ENCODE measurements around the gene LRRC74B. TPM values are rescaled to one million over a fixed set of nuclear protein-coding genes. Genes with fewer than 3 reads are reported as not detected.

Gene LRRC74B
- total RNA-seq, 6 experiments from 2014 or later = not detected

GRCh38 chr22:21100149-21101032 lies 54.6 kb downstream of the LRRC74B start:
- Histone ChIP-seq H3K4me1 (peaks cover 0 to 3% (median 0%) of the 10 kb centered on the region in 4 donors), H3K27me3 (no peaks in the 10 kb centered on the region), H3K9me3 (no peaks in the 10 kb centered on the region), H3K27ac (no peak overlapping the region), H3K4me3 (no peak overlapping the region), H3K36me3 (no peaks in the 10 kb centered on the region)
- WGBS (ENCODE audit: insufficient coverage, low coverage, low lambda C conversion rate, missing lambda C conversion rate) = 74% methylated on average over 7 of the region's 7 CpGs
- TF ChIP-seq CTCF (IDR thresholded peaks at IDR 0.05) = no peak
- no peak for TF ChIP-seq POLR2A (IDR thresholded peaks at IDR 0.05)
- DNase-seq (no peak), ATAC-seq (no peak)
- intact Hi-C loops (cut with DNase I) = no loop called here

GRCh38 chr22:21101877-21102638 lies 56.3 kb downstream of the LRRC74B start:
- TF ChIP-seq POLR2A (IDR thresholded peaks at IDR 0.05) (no peak), CTCF (IDR thresholded peaks at IDR 0.05) (no peak)
- 63% methylated on average over 6 of the region's 6 CpGs for WGBS (ENCODE audit: insufficient coverage, low coverage, low lambda C conversion rate, missing lambda C conversion rate)
- intact Hi-C loops (cut with DNase I) = no loop called here
- Histone ChIP-seq H3K27me3 (no peaks in the 10 kb centered on the region), H3K9me3 (no peaks in the 10 kb centered on the region), H3K4me3 (no peak overlapping the region), H3K36me3 (no peaks in the 10 kb centered on the region), H3K27ac (no peak overlapping the region), H3K4me1 (peaks cover 0 to 3% (median 0%) of the 10 kb centered on the region in 4 donors)
- no peak for DNase-seq
- no peak for ATAC-seq

GRCh38 chr22:21102659-21103267 lies 57.0 kb downstream of the LRRC74B start:
- DNase-seq (peak; percentile 73 to 74 (median 74)), ATAC-seq (peak; percentile 97 to 100 (median 99))
- no peak overlapping the region for H3K4me3 ChIP-seq
- no peaks in the 10 kb centered on the region for H3K27me3 ChIP-seq
- H3K27ac ChIP-seq = no peak overlapping the region
- TF ChIP-seq CTCF (IDR thresholded peaks at IDR 0.05) = peak; percentile 60 to 88 (median 80)
- no peak for TF ChIP-seq POLR2A (IDR thresholded peaks at IDR 0.05)
- H3K36me3 ChIP-seq = no peaks in the 10 kb centered on the region
- WGBS (ENCODE audit: insufficient coverage, low coverage, low lambda C conversion rate, missing lambda C conversion rate) = 4% methylated on average over 9 of the region's 17 CpGs
- intact Hi-C loops (cut with DNase I) = no loop called here
- H3K9me3 ChIP-seq = no peaks in the 10 kb centered on the region
- H3K4me1 ChIP-seq = peaks cover 0 to 3% (median 0%) of the 10 kb centered on the region in 4 donors

GRCh38 chr22:21103633-21104032 lies 57.9 kb downstream of the LRRC74B start:
- DNase-seq (no peak), ATAC-seq (no peak)
- no peak overlapping the region for H3K4me3 ChIP-seq
- H3K36me3 ChIP-seq = no peaks in the 10 kb centered on the region
- 100% methylated on average over 2 of the region's 10 CpGs for WGBS (ENCODE audit: insufficient coverage, low coverage, low lambda C conversion rate, missing lambda C conversion rate)
- H3K27ac ChIP-seq = no peak overlapping the region
- H3K4me1 ChIP-seq = peaks cover 0 to 3% (median 0%) of the 10 kb centered on the region in 4 donors
- no peaks in the 10 kb centered on the region for H3K9me3 ChIP-seq
- H3K27me3 ChIP-seq = no peaks in the 10 kb centered on the region
- TF ChIP-seq CTCF (IDR thresholded peaks at IDR 0.05) (no peak), POLR2A (IDR thresholded peaks at IDR 0.05) (no peak)
- intact Hi-C loops (cut with DNase I) = no loop called here
